GM23338 (cell line): ENCODE results near the gene GALNT7.

Source experiments
- EZH2 ChIP-seq: fragments of 200-600 bp; sonication (generic); IDR thresholded peaks from one replicate; pipeline ENCODE4 v1.8.0; 2017; ENCODE audit warnings: antibody characterized with exemption, mild to moderate bottlenecking, low read depth; ENCODE audit not compliant: unreplicated experiment
- EZH2phosphoT487 ChIP-seq: fragments of 200-600 bp; sonication (generic); IDR thresholded peaks from one replicate; pipeline ENCODE4 v1.8.1; 2018; ENCODE audit warnings: antibody characterized with exemption; ENCODE audit not compliant: unreplicated experiment
- JUNB ChIP-seq: IDR thresholded peaks from one replicate; pipeline ENCODE4 v1.6.1; 2016; ENCODE audit warnings: antibody characterized with exemption; ENCODE audit not compliant: unreplicated experiment
- NANOG ChIP-seq: IDR thresholded peaks from 2 replicates; pipeline ENCODE4 v1.6.1; 2016; ENCODE audit warnings: antibody characterized with exemption, borderline replicate concordance
- POLR2AphosphoS5 ChIP-seq: IDR thresholded peaks from 2 replicates; pipeline ENCODE4 v1.6.1; 2016; ENCODE audit warnings: antibody characterized with exemption, low read depth
- REST ChIP-seq: IDR thresholded peaks from one replicate; pipeline ENCODE4 v1.6.1; 2018; ENCODE audit warnings: antibody characterized with exemption; ENCODE audit not compliant: unreplicated experiment
- STAT1 ChIP-seq: IDR thresholded peaks from one replicate; pipeline ENCODE4 v1.6.1; 2016; ENCODE audit warnings: antibody characterized with exemption; ENCODE audit not compliant: unreplicated experiment
- TF ChIP-seq, protein P1 (sequence below), 2 experiments: fragments of 200-600 bp in 1 of 2; sonication (generic) in 1 of 2; conservative IDR thresholded peaks; 2 replicates each; pipeline versions ENCODE4 v1.5.1 to v1.6.1; 2016 to 2017; ENCODE audit warnings: antibody characterized with exemption in 2 of 2, low read depth in 2 of 2, mild to moderate bottlenecking in 2 of 2, moderate library complexity in 1 of 2

DNA sequence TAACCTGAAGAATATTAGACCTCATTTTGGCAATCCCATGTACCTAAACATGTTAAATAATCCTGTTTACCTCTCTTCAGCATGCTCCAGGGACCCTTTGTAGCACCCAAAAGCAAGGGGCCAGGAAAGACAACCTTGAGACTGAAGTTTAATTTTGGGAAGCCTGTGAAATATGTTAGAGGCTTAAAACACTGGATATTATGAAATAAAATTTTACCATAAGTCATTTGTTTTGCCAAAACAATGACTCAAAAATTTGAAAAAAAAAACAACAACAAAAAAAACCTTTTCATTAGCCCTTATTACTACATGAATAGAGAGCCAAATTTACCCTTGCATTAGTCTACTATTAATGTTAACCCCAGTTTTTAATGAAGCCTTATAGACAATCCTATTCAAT is 115.9 kb downstream of the GALNT7 start:
- TF ChIP-seq, protein P1, sequence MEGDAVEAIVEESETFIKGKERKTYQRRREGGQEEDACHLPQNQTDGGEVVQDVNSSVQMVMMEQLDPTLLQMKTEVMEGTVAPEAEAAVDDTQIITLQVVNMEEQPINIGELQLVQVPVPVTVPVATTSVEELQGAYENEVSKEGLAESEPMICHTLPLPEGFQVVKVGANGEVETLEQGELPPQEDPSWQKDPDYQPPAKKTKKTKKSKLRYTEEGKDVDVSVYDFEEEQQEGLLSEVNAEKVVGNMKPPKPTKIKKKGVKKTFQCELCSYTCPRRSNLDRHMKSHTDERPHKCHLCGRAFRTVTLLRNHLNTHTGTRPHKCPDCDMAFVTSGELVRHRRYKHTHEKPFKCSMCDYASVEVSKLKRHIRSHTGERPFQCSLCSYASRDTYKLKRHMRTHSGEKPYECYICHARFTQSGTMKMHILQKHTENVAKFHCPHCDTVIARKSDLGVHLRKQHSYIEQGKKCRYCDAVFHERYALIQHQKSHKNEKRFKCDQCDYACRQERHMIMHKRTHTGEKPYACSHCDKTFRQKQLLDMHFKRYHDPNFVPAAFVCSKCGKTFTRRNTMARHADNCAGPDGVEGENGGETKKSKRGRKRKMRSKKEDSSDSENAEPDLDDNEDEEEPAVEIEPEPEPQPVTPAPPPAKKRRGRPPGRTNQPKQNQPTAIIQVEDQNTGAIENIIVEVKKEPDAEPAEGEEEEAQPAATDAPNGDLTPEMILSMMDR (conservative IDR thresholded peaks at IDR 0.05; ENCODE audit: low read depth in 2 of 2): no peak
- TF ChIP-seq JUNB (no peak), EZH2phosphoT487 (no peak), EZH2 (no peak), REST (no peak), POLR2AphosphoS5 (no peak), STAT1 (no peak), NANOG (no peak)
